BE2C (cell line): ENCODE data around the gene UNC93B1. TPM values are rescaled to one million over a fixed set of nuclear protein-coding genes. Genes with fewer than 3 reads are reported as not detected.

Source experiments
- DNase-seq: peaks from one replicate; pipeline ENCODE4 v3.0.0-alpha.2; 2020
- H3K27me3 ChIP-seq: fragments of 250-450 bp; sonication (Bioruptor Pico); 2 replicates; pipeline ENCODE4 v1.5.1; 2020; ENCODE audit warnings: mild to moderate bottlenecking
- H3K36me3 ChIP-seq: fragments of 250-450 bp; sonication (Bioruptor Pico); 2 replicates; pipeline ENCODE4 v1.5.1; 2020; ENCODE audit warnings: mild to moderate bottlenecking
- H3K4me1 ChIP-seq: fragments of 250-450 bp; sonication (Bioruptor Pico); 2 replicates; pipeline ENCODE4 v1.5.1; 2020
- H3K4me3 ChIP-seq: 2 replicates; pipeline ENCODE4 v1.5.1; 2011; ENCODE audit warnings: low read depth, low read length
- H3K9me3 ChIP-seq: fragments of 250-450 bp; sonication (Bioruptor Pico); 2 replicates; pipeline ENCODE4 v1.5.1; 2020
- polyA plus RNA-seq: library from polyadenylated mRNA; unstranded; fragments of >200 nt; gene quantifications from one replicate; pipeline ENCODE4 v1.2.1, GENCODE V29; 2012; ENCODE audit warnings: low read depth, missing spikeins; ENCODE audit not compliant: insufficient read length, insufficient read depth
- TF ChIP-seq, protein P1 (sequence below): IDR thresholded peaks from 2 replicates; pipeline ENCODE4 v1.5.1; 2012; ENCODE audit warnings: mild to moderate bottlenecking, low read depth, low read length

UNC93B1 gene, protein sequence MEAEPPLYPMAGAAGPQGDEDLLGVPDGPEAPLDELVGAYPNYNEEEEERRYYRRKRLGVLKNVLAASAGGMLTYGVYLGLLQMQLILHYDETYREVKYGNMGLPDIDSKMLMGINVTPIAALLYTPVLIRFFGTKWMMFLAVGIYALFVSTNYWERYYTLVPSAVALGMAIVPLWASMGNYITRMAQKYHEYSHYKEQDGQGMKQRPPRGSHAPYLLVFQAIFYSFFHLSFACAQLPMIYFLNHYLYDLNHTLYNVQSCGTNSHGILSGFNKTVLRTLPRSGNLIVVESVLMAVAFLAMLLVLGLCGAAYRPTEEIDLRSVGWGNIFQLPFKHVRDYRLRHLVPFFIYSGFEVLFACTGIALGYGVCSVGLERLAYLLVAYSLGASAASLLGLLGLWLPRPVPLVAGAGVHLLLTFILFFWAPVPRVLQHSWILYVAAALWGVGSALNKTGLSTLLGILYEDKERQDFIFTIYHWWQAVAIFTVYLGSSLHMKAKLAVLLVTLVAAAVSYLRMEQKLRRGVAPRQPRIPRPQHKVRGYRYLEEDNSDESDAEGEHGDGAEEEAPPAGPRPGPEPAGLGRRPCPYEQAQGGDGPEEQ
- polyA plus RNA-seq = 2.8 TPM

DNA sequence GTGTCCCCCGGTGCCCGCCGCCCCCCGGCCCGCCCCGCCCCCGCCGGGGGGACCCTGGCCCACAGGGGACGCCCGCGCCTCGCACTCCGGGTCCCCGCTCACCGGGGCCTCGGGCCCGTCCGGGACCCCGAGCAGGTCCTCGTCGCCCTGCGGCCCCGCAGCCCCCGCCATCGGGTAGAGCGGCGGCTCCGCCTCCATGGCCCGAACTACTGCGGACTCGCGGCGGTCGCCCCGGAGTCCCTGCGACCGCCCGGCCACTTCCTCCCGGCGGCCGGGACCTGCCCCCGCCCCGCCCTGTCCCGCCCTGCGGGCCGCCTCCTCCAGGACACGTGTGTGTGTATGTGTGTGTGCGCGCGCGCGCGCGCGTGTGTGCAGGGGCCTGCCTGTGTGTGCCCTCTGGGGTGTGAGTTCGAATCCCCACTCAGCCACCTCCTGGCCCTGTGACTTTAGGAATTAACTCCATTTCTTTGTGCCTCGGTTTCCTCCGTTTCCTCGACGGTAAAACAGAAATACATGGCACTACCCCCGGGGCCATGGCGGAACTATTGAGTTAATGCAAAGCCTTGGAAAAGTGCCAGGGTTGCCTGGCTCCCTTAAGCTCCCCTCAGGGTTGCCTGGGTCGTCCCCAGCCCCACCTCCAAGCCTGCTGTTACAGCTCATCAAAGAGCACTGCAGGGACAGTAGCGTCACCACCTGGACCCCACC is at the start of gene UNC93B1:
Gene UNC93B1 (minus strand): TSS at position 252 of the 705 bp plus-strand sequence. CDS start 54 bp downstream, at position 198.
- Histone ChIP-seq H3K9me3 (no peaks in the 10 kb centered on the region), H3K36me3 (no peaks in the 10 kb centered on the region), H3K27me3 (no peaks in the 10 kb centered on the region), H3K4me1 (peaks cover 6% of the 10 kb centered on the region), H3K4me3 (peak within 1 kb of the TSS; percentile 59)
- TF ChIP-seq, protein P1, sequence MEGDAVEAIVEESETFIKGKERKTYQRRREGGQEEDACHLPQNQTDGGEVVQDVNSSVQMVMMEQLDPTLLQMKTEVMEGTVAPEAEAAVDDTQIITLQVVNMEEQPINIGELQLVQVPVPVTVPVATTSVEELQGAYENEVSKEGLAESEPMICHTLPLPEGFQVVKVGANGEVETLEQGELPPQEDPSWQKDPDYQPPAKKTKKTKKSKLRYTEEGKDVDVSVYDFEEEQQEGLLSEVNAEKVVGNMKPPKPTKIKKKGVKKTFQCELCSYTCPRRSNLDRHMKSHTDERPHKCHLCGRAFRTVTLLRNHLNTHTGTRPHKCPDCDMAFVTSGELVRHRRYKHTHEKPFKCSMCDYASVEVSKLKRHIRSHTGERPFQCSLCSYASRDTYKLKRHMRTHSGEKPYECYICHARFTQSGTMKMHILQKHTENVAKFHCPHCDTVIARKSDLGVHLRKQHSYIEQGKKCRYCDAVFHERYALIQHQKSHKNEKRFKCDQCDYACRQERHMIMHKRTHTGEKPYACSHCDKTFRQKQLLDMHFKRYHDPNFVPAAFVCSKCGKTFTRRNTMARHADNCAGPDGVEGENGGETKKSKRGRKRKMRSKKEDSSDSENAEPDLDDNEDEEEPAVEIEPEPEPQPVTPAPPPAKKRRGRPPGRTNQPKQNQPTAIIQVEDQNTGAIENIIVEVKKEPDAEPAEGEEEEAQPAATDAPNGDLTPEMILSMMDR = no peak
- peak; percentile 91 for DNase-seq

DNA sequence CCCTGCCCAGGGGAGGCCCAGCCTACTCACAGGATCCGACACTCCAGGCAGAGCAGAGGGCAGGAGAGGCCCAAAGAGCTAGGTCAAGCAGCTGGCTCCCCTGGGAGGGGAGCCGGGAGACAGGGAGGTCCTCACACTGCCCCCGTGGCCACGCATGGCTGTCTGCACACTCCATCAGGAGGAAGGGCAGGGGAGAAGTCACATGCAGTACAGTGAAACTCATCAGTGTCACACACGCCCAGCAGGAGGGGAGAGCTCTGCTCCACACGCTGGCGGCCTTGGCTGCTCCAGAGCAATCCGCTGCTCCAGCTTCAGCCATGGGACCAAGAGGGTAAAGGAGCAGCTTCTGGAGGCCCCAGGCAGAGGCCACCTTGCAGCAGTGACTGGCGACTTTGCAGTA is 49.2 kb upstream of the UNC93B1 start:
- H3K9me3 ChIP-seq = no peaks in the 10 kb centered on the region
- H3K4me1 ChIP-seq = peaks cover 4% of the 10 kb centered on the region; the same call in 1 of the 2 replicates
- TF ChIP-seq, protein P1 = no peak
- H3K27me3 ChIP-seq = no peaks in the 10 kb centered on the region
- DNase-seq = peak; percentile 48
- no peak overlapping the region for H3K4me3 ChIP-seq
- H3K36me3 ChIP-seq = peaks cover 5% of the 10 kb centered on the region

DNA sequence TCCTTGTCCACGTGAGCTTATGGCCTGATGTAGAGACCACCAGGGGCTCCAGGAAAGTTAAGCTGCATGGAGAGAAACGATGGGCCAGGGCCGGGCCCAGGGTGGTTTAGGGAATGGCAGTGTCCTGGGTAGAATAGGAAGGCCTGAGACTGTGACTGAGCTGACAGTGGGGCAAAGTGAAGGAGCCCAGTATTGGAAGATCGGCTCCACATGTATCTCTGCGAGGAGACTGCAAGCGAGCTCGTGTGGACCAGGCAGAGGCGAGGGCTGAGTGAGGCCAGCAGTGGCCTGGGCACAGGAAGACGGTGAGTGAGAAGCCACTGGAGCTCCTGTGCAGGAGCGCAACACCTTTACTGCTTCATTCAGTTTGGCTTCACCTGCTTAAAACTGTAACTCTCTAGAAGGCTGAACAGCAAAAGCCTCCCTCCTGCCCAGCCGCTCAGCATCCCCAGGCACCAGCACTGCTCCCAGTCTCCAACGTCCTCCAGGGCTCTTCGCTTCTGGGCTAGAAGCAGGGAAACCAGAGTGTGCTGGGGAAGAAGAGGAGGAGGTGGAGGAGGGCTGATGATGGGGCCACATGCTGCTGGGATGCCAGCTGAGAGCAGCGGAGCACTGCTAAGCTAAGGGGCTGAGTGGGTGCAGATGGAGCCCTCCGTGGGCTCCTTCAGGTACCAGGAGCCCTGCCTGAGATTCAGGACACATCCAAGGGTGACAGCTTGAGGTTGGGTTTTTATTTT is 48.4 kb upstream of the UNC93B1 start:
- H3K27me3 ChIP-seq = no peaks in the 10 kb centered on the region
- H3K36me3 ChIP-seq = peaks cover 5% of the 10 kb centered on the region; the same call in 1 of the 2 replicates
- peak; percentile 8 for DNase-seq
- H3K9me3 ChIP-seq = no peaks in the 10 kb centered on the region
- no peak overlapping the region for H3K4me3 ChIP-seq
- TF ChIP-seq, protein P1 = no peak
- peaks cover 4% of the 10 kb centered on the region; the same call in 1 of the 2 replicates for H3K4me1 ChIP-seq

DNA sequence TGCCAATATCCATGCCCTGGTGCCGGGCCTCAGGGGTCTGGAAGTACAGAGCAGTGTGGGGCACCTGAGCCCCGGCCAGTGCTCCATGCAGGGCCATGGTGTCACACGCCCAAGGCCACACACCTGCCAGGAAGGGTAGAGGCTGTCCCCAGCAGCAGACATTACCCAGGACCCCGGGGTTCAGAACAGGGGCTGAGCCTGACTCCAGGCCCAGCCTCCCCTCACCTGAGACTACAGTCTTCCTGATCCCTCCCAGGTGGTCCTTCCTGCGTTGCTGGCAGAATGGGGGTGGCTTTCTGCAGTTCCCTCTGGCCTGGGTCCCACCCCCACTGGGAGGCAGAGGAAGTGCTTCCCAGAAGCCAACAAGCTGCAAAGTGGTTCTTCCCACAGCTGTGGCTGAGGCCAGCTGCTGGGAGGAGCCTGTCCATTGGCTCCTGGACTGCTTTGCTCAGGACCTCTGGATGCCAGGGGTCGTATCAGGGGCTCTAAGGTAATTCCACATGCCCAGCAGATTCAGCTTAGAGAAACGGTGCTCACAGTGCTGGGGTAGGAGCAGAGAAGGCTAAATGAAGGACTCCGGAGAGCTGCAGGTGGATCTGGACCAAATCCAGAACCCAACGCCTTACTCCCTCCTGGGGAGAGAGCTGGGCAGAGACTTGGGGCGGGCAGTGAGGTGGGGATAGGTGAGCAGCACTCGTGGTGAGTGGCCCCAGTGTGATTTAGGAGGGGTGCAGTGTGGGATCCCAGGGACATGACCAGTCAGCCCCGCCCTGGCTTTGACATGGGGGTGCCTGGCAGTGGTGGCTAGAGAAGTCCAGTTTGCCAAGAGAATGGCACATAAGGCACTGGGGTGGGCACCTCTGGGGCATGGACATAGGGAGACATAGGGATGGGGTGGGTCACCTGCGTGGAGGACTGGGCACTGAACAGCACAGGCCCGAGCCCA is 47.6 kb upstream of the UNC93B1 start:
- DNase-seq = peak; percentile 19

More for the DNA sequence above, 47.6 kb upstream of the UNC93B1 start:
- Histone ChIP-seq H3K4me3 (no peak overlapping the region), H3K4me1 (peaks cover 4% of the 10 kb centered on the region; the same call in 1 of the 2 replicates), H3K27me3 (no peaks in the 10 kb centered on the region), H3K9me3 (no peaks in the 10 kb centered on the region), H3K36me3 (peaks cover 5% of the 10 kb centered on the region; the same call in 1 of the 2 replicates)
- TF ChIP-seq, protein P1 = no peak
